T47D (cell line): ENCODE measurements around the gene AKIRIN1.
A peak's percentile ranks its signal among the peaks of the same experiment; 100 is the strongest.

ENCODE experiments used
- DNase-seq, 2 experiments: peaks; one replicate each; pipeline versions ENCODE4 v3.0.0 to v3.0.0-alpha.2; 2011 to 2012; ENCODE audit warnings: low read depth in 1 of 2, low spot score in 1 of 2
- JUND ChIP-seq: IDR thresholded peaks from 2 replicates; pipeline ENCODE4 v1.6.1; 2012; ENCODE audit warnings: low read depth
- in situ Hi-C: cut with HindIII; loops from 2 replicates; pipeline ENCODE4 v1.10.0; 2016; ENCODE audit warnings: low sequenced_read_pairs, low pct_unique_long_range_greater_than_20kb

The AKIRIN1 gene

GRCh38 chr1:38989979-38990378 is 1.1 kb upstream of the AKIRIN1 start:
- no peak for DNase-seq
- in situ Hi-C loops: no loop called here
- no peak for TF ChIP-seq JUND

DNA sequence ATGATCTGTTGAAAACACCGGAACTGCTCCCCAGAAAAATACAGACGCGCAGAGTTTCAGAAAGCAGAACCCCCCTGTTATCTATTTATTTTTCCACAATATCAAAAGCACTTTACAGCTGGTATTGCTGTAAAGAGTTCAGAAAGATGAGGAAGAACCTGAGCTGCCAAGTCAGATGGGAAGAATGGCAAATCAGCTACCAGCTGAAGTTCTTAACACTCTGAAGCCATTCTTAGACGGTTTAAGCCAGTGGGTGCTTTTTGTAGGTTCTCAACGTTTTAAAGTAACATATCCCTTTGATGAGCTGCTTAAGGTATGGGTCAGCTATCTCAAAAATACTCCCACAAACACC is 714 bp upstream of the AKIRIN1 start:
- TF ChIP-seq JUND: no peak
- in situ Hi-C loops: no loop called here
- peak in 1 of 2 experiments; percentile 9 for DNase-seq

GRCh38 chr1:38991638-38992411 is 749 bp downstream of the AKIRIN1 start:
- in situ Hi-C loops: no loop called here
- no peak for TF ChIP-seq JUND
- DNase-seq: peak in 1 of 2 experiments; percentile 8

DNA sequence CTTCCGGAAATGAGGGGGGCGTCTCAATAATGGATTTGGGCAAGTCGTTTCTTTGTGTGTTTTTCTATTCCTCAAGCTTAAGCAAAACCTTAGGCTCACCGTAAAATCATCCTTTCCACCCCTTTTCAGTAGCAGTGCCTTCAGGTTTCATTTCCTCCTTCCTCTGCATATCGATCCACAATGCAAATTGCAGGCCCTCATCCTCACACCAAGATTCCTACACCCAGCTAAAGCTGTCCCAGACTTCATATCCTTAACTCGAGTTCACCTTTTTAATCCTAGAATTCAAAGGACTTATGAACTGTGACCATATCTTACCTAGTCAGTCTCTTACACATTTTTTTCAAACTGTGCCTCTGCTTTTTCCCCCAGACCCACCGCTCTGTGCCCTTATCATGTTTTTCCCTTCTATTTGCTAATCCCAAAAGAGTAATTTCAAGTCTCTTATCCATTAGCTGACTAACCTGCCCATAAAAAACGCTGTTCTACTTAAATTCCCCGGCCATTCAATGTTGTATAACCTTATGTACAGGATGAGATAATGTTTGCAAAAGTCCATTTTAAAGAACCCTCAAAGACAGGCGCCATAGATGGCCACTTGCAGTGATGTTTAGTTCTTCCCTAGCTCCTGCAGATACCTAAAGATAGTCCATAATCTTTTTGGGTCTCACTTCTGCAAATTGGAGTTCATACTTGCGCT is 1.5 kb downstream of the AKIRIN1 start:
- in situ Hi-C loops: no loop called here
- no peak for DNase-seq
- TF ChIP-seq JUND: no peak

- in situ Hi-C loops: no loop called here
- no peak for TF ChIP-seq JUND
- DNase-seq: no peak
Measured at GRCh38 chr1:38994196-38994595, 3.1 kb downstream of the AKIRIN1 start.

DNA sequence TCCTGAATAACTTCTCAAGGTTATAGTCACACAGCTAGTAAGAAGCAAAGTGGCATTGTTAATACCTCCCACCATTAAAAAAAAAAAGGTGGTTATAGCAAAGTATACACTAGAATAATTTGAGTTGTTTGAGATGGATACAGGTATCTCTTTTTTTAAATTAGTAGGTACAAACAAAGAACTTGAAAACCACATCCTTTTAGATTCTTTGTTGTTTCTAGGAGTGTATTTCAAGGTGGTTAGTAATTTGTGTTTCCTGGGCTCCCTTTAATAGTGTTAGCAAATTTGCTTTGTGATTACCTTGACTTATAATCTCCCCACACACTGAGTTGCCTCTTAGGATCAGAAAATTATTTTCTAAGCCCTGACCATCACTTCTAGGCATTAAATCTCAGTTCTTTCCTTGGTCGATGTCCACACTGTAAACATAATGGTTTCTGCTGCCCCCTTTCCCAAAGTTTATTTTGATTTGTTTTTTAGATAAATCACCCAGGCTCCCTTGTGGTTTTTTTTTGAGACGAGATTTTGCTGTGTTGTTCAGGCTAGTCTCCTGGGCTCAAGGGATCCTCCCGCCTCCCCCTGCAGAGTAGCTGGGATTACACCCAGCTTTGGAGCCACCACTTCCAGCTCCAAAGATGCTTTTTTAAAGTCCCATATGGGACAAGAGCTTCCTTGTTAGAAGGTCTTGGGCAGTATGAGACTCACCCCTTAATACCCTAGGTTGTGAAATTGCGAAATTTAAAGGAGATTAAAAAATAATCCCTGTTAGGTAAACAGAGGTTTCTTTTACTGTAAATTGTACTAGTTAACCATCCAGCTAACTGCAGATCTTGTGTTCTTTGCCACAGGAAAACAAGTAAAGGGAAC is 6.2 kb downstream of the AKIRIN1 start:
- no peak for TF ChIP-seq JUND
- no peak for DNase-seq
- in situ Hi-C loops: no loop called here

GRCh38 chr1:38997901-38998190 is 6.8 kb downstream of the AKIRIN1 start:
- no peak for TF ChIP-seq JUND
- in situ Hi-C loops: no loop called here
- no peak for DNase-seq

DNA sequence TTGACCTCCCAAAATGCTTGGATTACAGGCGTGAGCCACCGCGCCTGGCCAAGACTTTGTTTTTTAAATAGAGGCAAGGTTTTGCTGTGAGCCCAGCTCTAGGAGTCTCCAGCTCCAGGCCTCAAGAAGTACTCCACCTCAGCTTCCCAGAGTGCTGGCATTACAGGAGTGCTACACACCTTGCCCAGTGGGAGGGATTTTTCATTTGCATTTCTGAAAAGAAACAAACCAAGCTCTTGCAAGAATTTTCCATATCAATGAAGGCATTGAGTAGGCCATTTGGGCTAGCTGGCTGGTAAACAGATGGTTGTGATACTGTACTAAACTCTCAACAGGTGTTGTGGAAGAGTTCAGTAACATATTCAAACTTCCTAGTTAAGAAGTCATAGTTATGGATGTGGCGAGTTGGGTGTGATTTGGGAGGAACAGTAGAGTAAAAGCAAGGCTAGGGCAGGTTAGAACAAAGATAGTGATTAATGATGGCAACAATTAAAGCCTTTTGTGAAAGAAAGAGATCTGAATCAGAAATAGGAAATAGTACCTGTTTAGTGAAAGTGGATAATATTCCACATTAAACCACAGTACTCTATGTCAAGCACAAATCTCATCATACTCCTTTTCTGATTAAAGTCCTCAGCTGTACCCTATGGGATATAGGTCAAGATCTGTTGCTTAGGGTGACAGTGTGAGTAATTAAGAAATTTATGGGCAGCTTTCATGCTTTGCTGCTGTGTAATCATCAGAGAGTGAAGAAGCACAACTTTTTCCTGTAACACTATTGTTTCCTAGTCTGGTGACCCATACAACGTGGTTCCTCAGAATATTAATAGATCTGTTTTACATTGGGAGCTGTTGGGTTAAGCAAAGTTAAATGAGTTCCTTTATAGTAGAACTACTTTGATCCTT is 10.7 kb downstream of the AKIRIN1 start:
- in situ Hi-C loops: no loop called here
- no peak for TF ChIP-seq JUND
- DNase-seq: no peak

- DNase-seq: no peak
- TF ChIP-seq JUND: no peak
- in situ Hi-C loops: no loop called here
Measured at GRCh38 chr1:39003281-39003680, 12.2 kb downstream of the AKIRIN1 start.

GRCh38 chr1:39003794-39004193 is 12.7 kb downstream of the AKIRIN1 start:
- TF ChIP-seq JUND: no peak
- DNase-seq: no peak
- in situ Hi-C loops: no loop called here

- no peak for TF ChIP-seq JUND
- in situ Hi-C loops: no loop called here
- no peak for DNase-seq
Measured at GRCh38 chr1:39006287-39006686, 15.2 kb downstream of the AKIRIN1 start.
